ENCODE results near the gene TRPM2.
"Not testable (repeated sequence)": the region's sequence is repeated elsewhere in the genome, so short reads cannot be mapped to it uniquely, and the experiment has no call there.

TRPM2 gene

DNA sequence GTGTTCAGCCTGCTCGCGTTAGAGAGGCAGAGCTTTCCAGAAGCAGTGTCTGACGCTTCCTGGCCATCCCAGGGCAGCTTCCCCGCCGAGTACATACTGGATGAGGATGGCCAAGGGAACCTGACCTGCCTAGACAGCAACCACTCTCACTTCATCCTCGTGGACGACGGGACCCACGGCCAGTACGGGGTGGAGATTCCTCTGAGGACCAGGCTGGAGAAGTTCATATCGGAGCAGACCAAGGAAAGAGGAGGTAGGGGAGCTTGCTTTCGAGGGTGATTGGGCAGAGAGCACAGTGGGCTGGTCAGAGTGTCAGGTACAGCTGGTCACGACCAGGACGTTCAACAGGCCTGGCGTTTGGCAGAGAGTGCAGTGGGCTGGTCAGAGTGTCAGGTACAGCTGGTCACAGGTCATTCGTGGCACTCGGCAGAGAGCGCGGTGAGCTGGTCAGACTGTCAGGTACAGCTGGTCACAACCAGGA, 22.4 kb downstream of the TRPM2 start:
- DNase-seq: no peak

DNA sequence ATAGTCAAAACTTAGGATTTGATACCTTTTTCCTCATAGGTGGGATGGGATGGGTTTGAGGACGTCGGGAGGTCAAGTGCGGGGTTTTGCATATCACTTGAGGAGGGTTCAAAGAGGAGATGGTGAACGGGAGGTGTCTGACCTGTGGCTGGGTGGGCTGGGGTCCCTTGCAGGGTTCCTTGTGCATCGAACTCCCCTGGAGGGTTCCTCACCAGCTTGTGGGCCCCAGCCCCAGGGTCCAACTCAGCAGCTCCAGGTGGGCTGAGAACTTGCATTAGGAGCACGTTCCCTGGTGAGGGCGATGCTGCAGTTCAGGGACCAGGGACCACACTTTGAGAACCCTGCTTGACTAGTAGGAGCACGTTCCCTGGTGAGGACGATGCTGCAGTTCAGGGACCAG, 23.2 kb downstream of the TRPM2 start:
- DNase-seq: no peak

DNA sequence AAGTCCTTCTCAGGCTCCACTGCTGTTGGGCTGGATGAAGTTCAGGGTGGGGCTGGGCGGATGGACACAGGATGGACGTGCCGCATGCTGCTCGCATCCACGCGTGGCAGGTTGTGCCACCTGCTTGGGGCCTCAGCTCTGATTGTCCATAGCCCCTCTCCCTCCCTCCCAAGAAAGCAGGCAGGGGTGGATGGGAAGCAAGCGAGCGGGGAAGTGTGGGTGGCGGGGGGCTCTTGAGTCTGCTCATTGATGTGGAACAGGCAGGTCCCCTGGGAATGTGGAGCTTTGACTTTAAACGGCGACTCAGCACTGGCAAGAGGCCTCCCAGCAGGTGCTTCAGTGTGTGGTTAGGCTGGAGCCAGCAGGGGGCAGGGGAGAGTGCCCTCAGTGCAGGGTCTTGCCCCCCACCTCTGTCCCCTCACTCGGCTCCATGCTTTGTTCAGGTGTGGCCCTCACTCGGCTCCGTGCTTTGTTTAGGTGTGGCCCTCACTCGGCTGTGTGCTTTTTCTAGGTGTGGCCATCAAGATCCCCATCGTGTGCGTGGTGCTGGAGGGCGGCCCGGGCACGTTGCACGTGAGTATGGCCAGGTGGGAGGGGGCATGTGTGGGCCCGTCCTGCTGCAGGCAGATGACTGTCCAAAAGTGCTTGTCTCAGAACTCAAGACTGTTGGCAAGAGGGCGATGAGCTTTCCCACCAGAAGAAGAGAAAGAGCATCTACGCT, 23.9 kb downstream of the TRPM2 start:
- no peak for DNase-seq

DNA sequence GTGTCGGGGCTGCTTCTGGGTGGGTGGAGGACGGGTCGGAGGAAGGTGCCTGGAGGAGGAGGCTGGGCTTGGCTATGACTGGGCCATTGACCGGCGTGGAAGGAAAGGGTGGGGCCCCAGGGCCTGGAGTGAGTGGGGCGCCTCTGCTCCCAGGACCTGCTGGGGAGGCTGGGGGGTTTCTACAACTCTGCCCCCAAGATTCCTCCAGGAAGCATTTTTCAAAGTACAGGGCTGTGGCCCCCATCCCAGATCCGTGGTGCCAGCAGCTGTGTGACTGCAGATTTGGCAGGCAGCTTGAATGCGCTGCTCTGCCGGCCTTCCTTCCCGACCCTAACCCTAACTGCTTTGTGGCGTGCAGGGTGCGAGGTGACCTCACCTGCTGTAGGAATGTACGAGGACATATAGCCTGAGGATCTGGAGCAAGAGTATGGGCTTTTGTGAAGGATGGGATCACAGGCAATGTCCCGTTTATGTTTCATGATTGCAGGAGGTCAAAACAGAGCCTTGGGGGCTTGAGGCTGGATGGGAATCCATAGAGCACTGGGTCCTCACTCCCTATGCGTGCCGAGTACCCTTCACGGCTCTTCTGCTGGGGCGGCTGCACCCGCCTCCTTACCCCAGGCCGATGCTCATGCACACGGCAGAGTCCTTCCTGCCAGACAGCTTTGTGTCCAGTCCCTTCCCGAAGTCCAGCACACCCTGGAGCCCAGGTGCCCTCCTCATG, 24.7 kb downstream of the TRPM2 start:
- DNase-seq: no peak

DNA sequence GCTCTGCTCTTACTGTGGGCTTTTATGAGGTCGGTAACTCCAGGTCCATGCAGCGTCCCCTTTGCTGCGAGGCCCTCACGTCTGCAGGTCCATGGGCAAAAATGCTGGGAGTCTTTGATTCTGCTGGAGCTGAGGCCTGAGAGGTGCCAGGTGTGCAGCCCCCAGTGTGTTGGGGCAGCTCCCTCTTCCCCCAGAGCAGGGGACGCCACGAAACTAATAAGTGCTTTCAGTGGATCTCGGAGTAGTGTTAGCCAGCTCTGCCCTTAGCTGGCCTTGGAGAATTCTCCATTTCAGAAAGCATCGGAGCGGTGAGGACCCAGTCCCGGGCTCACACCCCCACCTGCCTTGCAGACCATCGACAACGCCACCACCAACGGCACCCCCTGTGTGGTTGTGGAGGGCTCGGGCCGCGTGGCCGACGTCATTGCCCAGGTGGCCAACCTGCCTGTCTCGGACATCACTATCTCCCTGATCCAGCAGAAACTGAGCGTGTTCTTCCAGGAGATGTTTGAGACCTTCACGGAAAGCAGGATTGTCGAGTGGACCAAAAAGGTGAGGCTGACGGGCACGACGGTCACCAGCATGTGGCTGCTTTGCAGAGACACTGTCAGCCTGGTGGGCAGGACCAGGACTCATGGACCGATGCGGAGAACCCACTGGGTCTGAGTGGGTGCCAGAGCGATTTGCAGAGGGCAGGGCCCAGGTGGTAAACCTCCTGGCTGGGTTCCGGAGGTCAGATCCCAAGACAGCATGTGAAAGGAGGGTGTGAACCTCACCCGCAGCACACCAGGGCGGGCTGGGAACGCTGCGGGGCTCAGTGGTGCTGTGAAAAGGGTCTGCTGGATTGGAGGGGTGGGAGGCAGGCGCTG, 25.5 kb downstream of the TRPM2 start:
- DNase-seq: no peak

DNA sequence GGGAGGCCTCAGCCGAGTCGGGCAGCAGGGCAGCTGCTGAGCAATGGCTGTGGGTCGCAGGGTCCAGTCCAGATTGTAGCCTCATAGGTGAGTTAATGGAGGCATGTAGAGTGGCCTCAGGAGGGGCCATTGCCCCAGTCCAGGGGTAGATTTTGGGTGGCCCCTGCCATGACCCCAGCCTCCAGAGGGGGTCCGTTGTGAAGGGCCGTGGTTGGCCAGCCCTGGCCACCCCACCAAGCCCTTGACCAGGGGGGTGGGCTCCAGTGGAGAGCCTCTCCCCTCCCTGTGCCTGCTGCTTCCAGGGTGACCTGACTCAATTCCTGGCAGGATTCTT, 26.1 kb downstream of the TRPM2 start:
- no peak for DNase-seq

DNA sequence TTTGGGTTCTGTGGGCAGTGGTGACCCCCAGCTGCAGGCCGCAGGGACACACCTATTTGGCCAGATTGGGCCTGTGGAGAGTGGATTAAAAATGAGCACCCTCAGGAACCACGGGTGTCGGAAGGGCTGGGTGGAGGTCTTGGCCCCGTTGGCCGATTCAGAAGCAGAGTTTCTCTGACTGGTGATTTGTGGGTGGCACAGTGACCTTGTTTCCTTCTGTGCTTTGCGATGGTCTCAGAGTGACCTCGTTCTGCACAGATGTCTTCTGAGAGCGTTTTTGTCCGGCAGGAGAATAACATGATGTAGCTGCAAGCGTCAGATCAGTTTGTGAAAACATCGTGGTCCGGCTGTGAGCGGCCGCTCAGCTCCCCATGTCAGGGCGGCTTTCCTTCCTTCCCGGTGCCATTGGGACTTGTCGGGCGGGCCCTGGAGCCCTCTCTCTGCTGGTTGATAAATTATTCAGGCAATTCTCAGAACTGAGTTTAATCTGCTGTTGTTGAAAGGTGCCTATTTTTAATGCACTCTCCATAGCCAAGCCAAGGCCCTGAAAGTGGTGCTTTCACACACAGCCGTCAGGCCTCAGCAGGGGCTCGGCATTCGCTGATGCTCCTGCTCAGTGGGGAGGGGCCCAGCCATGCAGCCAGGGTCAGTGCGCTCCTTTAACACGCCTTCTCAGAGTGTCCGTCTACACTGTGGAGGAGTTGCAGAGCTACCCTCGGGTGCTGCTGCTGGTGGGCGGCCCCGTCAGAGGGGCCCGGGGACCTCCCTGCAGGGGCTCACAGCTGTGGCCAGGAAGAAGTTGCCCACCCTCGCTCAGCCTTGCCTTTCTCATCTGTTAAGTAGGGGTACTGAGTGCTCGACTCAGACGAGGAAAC, 26.8 kb downstream of the TRPM2 start:
- no peak for DNase-seq

DNA sequence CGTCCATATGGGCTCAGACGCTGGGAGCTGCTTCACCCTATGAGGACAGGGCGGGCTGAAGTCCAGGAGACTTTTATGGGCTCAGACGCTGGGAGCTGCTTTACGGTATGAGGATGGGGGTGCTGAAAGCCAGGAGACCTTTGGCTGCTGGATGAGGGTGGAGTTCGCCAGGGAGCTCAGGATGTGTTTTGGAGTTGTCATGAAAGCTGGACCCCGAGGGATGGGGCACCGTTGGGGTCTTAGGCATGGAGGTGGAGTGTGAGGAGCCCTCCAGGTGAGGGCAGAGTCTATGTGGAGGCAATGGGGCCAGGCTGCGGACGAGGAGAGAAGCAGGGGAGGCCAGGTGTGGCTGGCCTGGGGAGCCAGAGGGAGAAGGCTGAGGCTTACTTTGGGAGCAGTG, 27.5 kb downstream of the TRPM2 start:
- no peak for DNase-seq

DNA sequence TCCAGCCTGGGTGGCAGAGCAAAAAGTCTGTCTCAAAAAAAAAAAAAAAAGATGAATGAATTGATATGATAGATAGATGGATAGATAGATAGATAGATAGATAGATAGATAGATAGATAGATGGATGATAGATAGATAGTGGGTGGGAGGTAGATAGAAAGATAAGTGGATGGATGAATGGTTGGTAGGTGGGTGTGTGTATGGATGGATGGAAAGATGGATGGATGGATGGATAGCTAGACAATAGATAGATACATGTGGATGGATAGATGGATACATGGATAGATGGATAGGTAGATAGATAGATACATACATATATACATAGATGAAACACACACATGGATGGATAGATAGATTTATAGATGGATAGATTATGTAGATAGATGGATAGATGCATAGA, 28.5 kb downstream of the TRPM2 start:
- no peak for DNase-seq

DNA sequence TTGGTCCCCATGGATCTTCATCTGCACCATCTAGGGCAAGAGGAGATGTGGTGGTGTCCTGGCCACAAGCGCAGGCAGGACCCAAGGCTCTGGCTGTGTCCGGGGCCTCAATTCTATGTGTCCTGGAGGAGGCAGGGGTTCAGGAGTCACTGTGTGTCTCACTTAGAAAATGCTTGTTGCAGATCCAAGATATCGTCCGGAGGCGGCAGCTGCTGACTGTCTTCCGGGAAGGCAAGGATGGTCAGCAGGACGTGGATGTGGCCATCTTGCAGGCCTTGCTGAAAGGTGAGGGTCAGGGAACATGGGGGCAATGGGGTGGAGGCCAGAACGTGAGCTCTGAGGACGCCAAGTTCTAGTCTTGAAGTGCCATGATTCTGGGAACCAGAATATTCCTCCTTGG, 29.1 kb downstream of the TRPM2 start:
- no peak for DNase-seq

DNA sequence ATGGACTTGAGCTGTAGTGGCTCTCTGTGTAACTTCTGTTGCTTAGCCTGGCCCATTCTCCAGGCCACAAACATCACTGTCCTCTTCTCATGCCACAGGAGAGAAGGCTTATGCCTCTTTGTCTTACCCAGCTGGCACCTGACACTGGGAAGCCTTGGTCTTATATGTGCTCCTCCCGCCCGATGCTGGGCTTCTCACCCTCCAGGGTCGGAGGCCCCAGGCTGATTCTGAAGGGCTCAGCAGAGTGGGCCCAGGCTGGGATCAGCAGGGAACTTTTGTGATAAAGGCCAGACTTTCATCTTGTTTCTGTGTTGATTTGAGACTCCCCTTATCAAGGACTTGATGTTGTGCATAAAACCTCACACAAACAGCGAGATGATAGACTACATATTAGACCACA, 29.8 kb downstream of the TRPM2 start:
- DNase-seq: no peak

DNA sequence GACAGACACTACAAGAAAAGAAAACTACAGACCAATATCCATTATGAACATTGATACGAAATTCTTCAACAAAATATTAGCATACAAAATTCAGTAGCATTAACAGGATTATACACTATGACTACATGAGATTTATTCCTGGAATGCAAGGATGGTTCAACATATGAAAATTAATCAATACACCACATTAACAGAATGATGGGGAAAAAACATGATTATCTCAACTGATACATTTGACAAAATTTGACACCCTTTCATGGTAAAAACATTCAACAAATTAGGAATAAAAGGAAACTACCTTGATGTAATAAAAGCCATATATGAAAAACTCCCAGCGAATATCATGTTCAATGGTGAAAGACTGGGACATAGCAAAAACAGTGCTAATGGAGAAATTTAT, 31.5 kb downstream of the TRPM2 start:
- no peak for DNase-seq

DNA sequence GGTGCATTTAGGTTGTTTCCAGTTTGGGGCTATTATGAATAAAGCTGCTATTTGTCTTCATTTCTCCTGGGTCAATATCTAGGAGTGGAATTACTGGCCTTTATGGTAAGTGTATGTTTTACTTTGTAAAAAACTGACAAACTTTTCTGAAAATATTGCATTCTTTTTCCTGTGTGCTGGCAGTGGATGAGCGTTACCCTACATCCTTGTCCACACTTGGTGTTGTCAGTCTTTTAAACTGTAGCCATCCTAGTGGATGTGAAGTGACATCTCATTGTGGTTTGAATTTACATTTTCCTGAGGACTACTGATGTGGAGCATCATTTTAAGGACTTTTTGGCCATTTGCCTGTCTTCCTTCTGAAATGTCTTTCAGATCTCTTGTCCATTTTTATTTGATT, 35.9 kb downstream of the TRPM2 start:
- no peak for DNase-seq

DNA sequence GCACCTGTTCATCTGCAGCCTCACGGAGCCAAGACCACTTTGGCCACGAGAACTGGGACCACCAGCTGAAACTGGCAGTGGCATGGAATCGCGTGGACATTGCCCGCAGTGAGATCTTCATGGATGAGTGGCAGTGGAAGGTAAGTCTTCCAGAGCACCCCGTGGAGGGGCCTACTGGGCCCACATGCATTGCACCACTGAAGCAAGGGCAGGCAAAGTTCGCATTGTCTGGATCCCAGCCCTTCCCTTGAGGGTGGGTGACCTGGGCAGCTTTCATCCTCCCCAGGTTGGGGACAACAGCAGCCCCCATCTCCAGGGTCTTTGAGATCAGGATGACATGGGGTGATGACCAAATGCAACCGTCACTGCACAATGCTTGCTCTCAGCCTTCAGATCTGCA, 37.5 kb downstream of the TRPM2 start:
- no peak for DNase-seq

DNA sequence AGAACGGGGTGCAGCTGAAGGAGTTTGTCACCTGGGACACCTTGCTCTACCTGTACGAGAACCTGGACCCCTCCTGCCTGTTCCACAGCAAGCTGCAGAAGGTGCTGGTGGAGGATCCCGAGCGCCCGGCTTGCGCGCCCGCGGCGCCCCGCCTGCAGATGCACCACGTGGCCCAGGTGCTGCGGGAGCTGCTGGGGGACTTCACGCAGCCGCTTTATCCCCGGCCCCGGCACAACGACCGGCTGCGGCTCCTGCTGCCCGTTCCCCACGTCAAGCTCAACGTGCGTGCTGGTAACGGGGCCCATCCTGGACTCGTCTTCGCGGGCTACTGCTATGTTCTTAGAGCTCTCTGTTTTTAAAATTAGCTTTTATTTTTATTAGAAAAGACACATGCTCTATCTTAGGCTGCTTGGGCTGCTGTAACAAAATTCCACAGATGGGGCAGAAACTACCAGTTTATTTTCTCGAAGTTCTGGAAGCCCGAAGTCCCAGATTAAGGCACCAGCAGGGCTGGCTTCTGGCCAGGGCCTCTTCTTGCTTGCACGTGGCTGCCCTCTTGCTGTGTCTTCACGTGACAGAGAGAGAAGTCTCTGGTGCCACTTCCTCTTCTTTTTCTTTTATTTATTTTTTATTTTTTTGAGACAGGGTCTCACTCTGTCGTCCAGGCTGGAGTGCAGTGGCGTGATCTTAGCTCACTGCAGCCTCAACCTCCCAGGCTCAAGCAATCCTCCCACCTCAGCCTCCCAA, 38.1 kb downstream of the TRPM2 start:
- DNase-seq: no peak

DNA sequence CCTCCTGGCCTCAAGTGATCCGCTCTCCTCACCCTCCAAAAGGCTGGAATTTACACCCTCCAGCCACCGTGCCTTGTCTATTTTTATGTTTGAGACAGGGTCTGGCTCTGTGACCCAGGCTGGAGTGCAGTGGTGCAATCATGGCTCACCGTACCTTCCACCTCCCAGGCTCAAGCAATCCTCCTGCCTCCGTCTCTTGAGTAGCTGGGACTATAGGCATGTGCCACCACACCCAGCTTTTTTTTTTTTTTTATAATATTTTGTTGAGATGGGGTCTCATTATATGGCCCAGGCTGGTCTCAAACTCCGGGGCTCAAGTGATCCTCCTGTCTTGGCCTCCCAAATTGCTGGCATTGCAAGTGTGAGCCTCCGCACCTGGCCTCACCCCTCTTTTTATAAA, 38.8 kb downstream of the TRPM2 start:
- DNase-seq: no peak

DNA sequence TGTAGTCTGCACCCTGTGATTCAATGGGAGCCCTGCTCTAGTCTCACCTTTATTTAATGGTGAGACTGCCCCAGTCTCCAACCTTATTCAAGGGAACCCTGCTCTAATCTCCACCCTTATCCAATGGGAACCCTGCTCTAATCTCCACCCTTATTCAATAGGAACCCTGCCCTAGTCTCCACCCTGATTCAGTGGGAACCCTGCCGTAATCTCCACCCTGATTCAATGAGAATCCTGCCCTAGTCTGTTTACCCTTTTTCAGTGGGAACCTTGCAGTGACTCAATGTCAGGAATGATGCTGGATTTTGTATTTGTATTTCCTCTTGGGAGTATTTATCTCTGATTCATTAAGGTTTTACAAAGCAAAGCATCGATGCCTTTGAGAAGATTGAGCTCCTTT, 39.5 kb downstream of the TRPM2 start:
- no peak for DNase-seq

DNA sequence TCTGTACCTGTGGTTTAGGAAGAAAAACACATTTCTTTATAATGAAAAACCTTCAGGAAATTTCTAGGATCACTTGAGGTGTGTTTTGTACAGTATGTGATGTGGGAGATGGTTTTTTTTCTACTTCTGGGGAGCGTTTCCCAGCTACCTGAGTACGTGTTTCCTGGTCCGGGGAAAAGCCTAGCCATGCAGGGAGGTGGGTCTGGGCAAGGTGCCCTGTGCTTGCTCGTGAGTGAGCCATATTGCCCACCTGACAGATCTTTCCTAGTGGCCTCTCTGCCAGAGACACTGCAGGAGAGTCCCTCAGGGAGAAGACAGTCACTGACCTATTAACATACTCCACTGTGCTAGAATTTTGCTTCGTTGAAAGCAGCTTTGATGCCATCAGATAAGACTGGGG, 41.3 kb downstream of the TRPM2 start:
- no peak for DNase-seq

DNA sequence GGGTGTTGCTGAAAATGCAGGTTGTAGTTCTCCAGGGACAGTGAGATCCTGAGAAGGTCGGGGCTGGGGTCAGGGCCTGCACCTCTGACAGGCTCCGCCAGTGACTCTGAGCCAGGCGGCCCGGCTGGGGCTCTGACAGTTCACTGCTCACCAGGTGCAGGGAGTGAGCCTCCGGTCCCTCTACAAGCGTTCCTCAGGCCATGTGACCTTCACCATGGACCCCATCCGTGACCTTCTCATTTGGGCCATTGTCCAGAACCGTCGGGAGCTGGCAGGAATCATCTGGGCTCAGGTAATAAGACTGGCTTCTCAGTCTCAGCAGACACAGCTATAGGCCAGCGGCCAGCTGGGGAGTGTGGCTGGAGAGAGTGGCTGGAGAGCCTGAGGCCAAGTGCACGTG, 41.8 kb downstream of the TRPM2 start:
- DNase-seq: no peak

DNA sequence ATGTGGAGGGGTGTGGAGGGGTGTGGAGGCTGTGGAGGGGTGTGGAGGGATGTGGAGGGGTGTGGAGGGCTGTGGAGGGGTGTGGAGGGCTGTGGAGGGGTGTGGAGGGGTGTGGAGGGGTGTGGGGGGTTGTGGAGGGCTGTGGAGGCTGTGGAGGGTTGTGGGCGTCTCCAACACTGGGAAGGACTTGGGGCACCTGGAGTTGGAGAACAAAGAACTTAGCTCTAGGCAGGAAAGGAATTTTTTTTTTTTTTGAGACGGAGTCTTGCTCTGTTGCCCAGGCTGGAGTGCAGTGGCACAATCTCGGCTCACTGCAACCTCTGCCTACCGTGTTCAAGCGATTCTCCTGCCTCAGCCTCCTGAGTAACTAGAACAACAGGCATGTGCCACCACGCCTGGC, 43.4 kb downstream of the TRPM2 start:
- not testable (repeated sequence) for DNase-seq

DNA sequence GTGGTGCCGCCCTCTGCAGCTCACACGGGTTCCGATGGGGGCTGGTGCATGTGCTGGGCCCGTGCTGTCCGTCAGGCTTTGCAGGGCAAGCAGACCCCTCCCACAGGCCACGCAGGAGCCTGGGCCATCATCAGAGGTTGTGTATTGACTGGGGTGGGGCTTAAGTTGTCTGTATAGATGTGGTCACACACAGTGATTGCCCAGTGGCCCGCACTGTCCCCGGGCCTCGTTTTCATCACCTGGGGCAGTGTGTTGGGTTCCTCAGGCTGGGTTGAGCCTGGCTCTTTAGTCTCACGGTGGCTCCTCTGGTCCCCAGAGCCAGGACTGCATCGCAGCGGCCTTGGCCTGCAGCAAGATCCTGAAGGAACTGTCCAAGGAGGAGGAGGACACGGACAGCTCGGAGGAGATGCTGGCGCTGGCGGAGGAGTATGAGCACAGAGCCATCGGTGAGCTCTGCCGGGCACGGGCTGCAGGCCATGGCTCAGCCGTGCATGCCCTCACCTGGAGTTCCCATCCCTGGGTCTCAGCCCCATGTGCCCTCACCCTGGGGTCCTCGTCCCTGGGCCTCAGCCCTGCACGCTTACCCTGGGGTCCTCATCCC, 44.1 kb downstream of the TRPM2 start:
- no peak for DNase-seq

Measured in fibroblast of skin of scalp (primary cell).